HEK293 (cell line): ENCODE results near the gene TRPM2.

Source experiments
- CTCF ChIA-PET: fragments of 350-600 bp; formaldehyde crosslinking; extraction: SDS; loops from one replicate; lab custom pipeline; 2021; ENCODE audit warnings: antibody characterized with exemption; lab: Yijun Ruan, JAX
- POLR2A ChIA-PET: fragments of 300-600 bp; formaldehyde crosslinking; extraction: SDS; loops from one replicate; lab custom pipeline; 2020; ENCODE audit warnings: antibody characterized with exemption, inconsistent platforms; lab: Yijun Ruan, JAX
- H3K27ac ChIP-seq: fragments of 200-500 bp; sonication (Bioruptor generic); 2 replicates; pipeline ENCODE4 v1.5.1; 2014; ENCODE audit warnings: low read depth, low read length, control low read depth, inconsistent platforms; ENCODE audit errors: extremely low read depth
- H3K36me3 ChIP-seq, 2 experiments: fragments of 200-500 bp in 1 of 2; sonication (Bioruptor generic) in 1 of 2; 1 replicate in 1 of 2; 2 replicates in 1 of 2; pipeline ENCODE4 v1.5.1; 2014 to 2017; ENCODE audit warnings: inconsistent platforms in 2 of 2, low read length in 2 of 2; ENCODE audit not compliant: control insufficient read depth in 2 of 2, insufficient read depth in 1 of 2
- H3K4me1 ChIP-seq: fragments of 200-500 bp; sonication (Bioruptor generic); 2 replicates; pipeline ENCODE4 v1.5.1; 2014; ENCODE audit warnings: mild to moderate bottlenecking, low read length, inconsistent platforms; ENCODE audit not compliant: control insufficient read depth, insufficient read depth
- H3K4me3 ChIP-seq: 2 replicates; pipeline ENCODE4 v1.5.1; 2011; ENCODE audit warnings: low read depth, mild to moderate bottlenecking, control low read depth, low read length, moderate library complexity
- H3K9me3 ChIP-seq: fragments of 200-500 bp; sonication (Bioruptor generic); 2 replicates; pipeline ENCODE4 v1.5.1; 2014; ENCODE audit warnings: low read depth, low read length, inconsistent platforms; ENCODE audit not compliant: control insufficient read depth, insufficient read depth
- EGR2 ChIP-seq: fragments of 450-650 bp; formaldehyde crosslinking; IDR thresholded peaks from 2 replicates; pipeline ENCODE4 v1.5.1; 2016; ENCODE audit warnings: low read depth, missing biosample characterization, missing genetic modification characterization
- KLF1 ChIP-seq: fragments of 450-650 bp; formaldehyde crosslinking; IDR thresholded peaks from 2 replicates; pipeline ENCODE4 v1.5.1; 2016; ENCODE audit warnings: missing biosample characterization, missing genetic modification characterization
- KLF10 ChIP-seq: fragments of 450-650 bp; IDR thresholded peaks from 2 replicates; pipeline ENCODE4 v1.5.1; 2018; ENCODE audit warnings: missing biosample characterization, mild to moderate bottlenecking, missing genetic modification characterization
- ZBTB21 ChIP-seq: fragments of 450-650 bp; formaldehyde crosslinking; IDR thresholded peaks from 2 replicates; pipeline ENCODE4 v1.5.1; 2017; ENCODE audit warnings: missing biosample characterization, missing genetic modification characterization
- ZNF335 ChIP-seq: fragments of 450-650 bp; formaldehyde crosslinking; conservative IDR thresholded peaks from 2 replicates; pipeline ENCODE4 v1.5.1; 2016; ENCODE audit warnings: missing biosample characterization, missing genetic modification characterization
- ZNF341 ChIP-seq: fragments of 450-650 bp; formaldehyde crosslinking; IDR thresholded peaks from 2 replicates; pipeline ENCODE4; 2016; ENCODE audit warnings: low read depth, missing biosample characterization, missing genetic modification characterization
- ZNF37A ChIP-seq: fragments of 450-650 bp; IDR thresholded peaks from 2 replicates; pipeline ENCODE4 v1.5.1; 2018; ENCODE audit warnings: missing biosample characterization, missing genetic modification characterization
- ZNF423 ChIP-seq: fragments of 450-650 bp; formaldehyde crosslinking; IDR thresholded peaks from 2 replicates; pipeline ENCODE4 v1.5.1; 2016; ENCODE audit warnings: missing biosample characterization, missing genetic modification characterization
- ZNF560 ChIP-seq: fragments of 450-650 bp; formaldehyde crosslinking; IDR thresholded peaks from 2 replicates; pipeline ENCODE4 v1.5.1; 2017; ENCODE audit warnings: missing biosample characterization, missing genetic modification characterization, borderline replicate concordance
- ZNF843 ChIP-seq: fragments of 450-650 bp; formaldehyde crosslinking; IDR thresholded peaks from 2 replicates; pipeline ENCODE4 v1.5.1; 2016; ENCODE audit warnings: missing biosample characterization, missing genetic modification characterization
- TF ChIP-seq, protein P1 (sequence below): fragments of 450-650 bp; formaldehyde crosslinking; IDR thresholded peaks from 2 replicates; pipeline ENCODE4 v1.5.1; 2016; ENCODE audit warnings: missing biosample characterization, missing genetic modification characterization, low read depth
- TF ChIP-seq, protein P2 (sequence below): fragments of 450-650 bp; formaldehyde crosslinking; IDR thresholded peaks from 2 replicates; pipeline ENCODE4 v1.5.1; 2017; ENCODE audit warnings: missing biosample characterization, missing genetic modification characterization
- TF ChIP-seq, protein P3 (sequence below): fragments of 450-650 bp; formaldehyde crosslinking; optimal IDR thresholded peaks from 2 replicates; pipeline ENCODE3; 2016; ENCODE audit warnings: missing biosample characterization, mild to moderate bottlenecking, missing genetic modification characterization
- TF ChIP-seq, protein P4 (sequence below): fragments of 450-650 bp; formaldehyde crosslinking; IDR thresholded peaks from 2 replicates; pipeline ENCODE4 v1.5.1; 2017; ENCODE audit warnings: missing biosample characterization, missing genetic modification characterization
- TF ChIP-seq, protein P5 (sequence below): fragments of 450-650 bp; formaldehyde crosslinking; IDR thresholded peaks from 2 replicates; pipeline ENCODE4 v1.5.1; 2016; ENCODE audit warnings: missing biosample characterization, missing genetic modification characterization
- TF ChIP-seq, protein P6 (sequence below): fragments of 450-650 bp; formaldehyde crosslinking; IDR thresholded peaks from 2 replicates; pipeline ENCODE4 v1.5.1; 2017; ENCODE audit warnings: missing biosample characterization, missing genetic modification characterization

The TRPM2 gene

DNA sequence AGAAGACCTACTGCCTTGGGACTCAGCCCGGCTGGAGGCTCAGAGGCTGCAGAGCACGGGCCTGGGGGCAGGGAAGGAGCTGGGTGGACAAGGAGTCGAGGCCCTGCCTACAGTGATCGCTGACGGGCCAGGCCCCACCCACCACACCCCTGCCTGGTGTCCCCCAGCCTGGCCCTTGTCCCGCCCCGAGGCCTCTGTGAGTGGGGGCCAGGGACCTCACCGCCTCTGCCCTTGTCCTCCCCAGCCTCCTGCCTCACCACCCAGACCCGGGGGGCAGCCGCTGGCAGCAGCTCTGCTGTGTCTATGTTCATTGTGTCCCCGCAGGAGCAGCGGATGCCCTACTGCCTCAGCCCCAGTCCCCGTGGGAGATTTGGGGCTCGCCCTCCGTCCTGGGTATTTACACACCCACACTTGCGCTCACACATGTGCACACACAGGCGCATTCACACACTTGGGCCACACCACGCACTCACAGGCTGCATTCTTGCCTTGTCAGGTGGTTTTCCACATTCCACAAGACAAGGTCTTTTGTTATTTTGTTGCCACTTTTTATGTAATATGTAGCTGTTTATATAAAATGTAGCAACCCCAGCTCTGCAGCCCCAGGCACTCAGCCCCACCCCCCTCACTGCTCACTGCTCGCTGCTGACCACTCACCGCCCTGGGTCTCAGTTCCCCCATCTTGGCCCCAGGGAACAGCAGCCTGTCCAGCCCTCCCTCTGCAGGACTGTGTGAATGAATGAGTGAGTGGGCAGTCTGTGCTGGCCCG, 46.3 kb upstream of the TRPM2 start (continued):
- TF ChIP-seq KLF10 (no peak), ZNF423 (tag by site-specific recombination) (no peak), KLF1 (peak; percentile 84), ZNF843 (tag by site-specific recombination) (no peak), ZNF560 (tag by site-specific recombination) (no peak), ZNF341 (tag by site-specific recombination) (no peak), EGR2 (tag by site-specific recombination) (peak; percentile 66)
- TF ChIP-seq, protein P1, sequence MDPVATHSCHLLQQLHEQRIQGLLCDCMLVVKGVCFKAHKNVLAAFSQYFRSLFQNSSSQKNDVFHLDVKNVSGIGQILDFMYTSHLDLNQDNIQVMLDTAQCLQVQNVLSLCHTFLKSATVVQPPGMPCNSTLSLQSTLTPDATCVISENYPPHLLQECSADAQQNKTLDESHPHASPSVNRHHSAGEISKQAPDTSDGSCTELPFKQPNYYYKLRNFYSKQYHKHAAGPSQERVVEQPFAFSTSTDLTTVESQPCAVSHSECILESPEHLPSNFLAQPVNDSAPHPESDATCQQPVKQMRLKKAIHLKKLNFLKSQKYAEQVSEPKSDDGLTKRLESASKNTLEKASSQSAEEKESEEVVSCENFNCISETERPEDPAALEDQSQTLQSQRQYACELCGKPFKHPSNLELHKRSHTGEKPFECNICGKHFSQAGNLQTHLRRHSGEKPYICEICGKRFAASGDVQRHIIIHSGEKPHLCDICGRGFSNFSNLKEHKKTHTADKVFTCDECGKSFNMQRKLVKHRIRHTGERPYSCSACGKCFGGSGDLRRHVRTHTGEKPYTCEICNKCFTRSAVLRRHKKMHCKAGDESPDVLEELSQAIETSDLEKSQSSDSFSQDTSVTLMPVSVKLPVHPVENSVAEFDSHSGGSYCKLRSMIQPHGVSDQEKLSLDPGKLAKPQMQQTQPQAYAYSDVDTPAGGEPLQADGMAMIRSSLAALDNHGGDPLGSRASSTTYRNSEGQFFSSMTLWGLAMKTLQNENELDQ (tag by site-specific recombination) = no peak
- TF ChIP-seq, protein P2, sequence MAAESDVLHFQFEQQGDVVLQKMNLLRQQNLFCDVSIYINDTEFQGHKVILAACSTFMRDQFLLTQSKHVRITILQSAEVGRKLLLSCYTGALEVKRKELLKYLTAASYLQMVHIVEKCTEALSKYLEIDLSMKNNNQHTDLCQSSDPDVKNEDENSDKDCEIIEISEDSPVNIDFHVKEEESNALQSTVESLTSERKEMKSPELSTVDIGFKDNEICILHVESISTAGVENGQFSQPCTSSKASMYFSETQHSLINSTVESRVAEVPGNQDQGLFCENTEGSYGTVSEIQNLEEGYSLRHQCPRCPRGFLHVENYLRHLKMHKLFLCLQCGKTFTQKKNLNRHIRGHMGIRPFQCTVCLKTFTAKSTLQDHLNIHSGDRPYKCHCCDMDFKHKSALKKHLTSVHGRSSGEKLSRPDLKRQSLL = no peak

DNA sequence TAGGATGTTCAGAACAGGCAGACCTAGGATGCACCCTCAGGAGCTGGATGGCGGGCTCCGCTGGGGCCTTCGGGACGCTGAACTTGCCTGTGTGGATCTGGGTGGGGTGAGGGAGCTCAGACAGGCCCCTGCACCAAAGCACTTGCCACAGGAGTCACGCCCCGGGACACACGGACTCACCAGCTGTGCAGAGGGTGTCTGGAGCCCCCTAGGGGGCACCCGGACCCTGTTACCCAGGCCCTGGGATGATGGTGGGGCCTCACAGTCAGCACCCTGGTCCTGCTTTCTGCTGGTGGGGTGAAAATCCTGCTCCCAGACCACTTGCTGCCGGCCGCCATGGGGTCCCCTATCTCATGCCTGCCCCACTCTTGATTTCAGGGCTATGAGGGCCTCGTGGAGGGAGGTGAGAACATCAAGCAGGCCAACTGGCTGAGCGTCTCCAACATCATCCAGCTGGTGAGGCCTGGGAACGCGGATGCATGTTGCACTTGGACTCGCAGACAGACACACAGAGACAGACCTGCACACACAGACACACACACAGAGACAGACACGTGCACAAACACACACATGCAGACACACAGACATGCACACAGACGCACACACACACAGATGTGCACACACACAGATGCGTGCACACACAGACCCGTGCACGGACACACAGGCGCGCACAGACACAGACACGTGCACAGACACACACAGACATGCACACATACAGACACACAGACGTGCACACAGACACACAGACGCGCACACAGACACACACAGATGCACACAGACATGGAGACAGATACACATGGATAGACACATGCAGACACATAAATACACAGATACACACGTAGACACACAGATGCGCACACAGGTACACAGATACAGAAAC, 42.6 kb upstream of the TRPM2 start:
- Histone ChIP-seq H3K4me3 (no peak overlapping the region), H3K4me1 (no peaks in the 10 kb centered on the region), H3K27ac (no peak overlapping the region), H3K36me3 (peaks cover 5 to 87% of the 10 kb centered on the region in 2 experiments; a peak in 2 of 3 replicates), H3K9me3 (no peaks in the 10 kb centered on the region)
- TF ChIP-seq ZBTB21 (tag by site-specific recombination) (no peak), ZNF335 (tag by site-specific recombination) (no peak), ZNF37A (tag by site-specific recombination) (no peak)
- TF ChIP-seq, protein P3, sequence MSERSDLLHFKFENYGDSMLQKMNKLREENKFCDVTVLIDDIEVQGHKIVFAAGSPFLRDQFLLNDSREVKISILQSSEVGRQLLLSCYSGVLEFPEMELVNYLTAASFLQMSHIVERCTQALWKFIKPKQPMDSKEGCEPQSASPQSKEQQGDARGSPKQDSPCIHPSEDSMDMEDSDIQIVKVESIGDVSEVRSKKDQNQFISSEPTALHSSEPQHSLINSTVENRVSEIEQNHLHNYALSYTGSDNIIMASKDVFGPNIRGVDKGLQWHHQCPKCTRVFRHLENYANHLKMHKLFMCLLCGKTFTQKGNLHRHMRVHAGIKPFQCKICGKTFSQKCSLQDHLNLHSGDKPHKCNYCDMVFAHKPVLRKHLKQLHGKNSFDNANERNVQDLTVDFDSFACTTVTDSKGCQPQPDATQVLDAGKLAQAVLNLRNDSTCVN = peak; percentile 16
- TF ChIP-seq, protein P4, sequence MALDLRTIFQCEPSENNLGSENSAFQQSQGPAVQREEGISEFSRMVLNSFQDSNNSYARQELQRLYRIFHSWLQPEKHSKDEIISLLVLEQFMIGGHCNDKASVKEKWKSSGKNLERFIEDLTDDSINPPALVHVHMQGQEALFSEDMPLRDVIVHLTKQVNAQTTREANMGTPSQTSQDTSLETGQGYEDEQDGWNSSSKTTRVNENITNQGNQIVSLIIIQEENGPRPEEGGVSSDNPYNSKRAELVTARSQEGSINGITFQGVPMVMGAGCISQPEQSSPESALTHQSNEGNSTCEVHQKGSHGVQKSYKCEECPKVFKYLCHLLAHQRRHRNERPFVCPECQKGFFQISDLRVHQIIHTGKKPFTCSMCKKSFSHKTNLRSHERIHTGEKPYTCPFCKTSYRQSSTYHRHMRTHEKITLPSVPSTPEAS = peak; percentile 80
- TF ChIP-seq, protein P5, sequence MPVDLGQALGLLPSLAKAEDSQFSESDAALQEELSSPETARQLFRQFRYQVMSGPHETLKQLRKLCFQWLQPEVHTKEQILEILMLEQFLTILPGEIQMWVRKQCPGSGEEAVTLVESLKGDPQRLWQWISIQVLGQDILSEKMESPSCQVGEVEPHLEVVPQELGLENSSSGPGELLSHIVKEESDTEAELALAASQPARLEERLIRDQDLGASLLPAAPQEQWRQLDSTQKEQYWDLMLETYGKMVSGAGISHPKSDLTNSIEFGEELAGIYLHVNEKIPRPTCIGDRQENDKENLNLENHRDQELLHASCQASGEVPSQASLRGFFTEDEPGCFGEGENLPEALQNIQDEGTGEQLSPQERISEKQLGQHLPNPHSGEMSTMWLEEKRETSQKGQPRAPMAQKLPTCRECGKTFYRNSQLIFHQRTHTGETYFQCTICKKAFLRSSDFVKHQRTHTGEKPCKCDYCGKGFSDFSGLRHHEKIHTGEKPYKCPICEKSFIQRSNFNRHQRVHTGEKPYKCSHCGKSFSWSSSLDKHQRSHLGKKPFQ (tag by site-specific recombination) = no peak
- TF ChIP-seq, protein P6, sequence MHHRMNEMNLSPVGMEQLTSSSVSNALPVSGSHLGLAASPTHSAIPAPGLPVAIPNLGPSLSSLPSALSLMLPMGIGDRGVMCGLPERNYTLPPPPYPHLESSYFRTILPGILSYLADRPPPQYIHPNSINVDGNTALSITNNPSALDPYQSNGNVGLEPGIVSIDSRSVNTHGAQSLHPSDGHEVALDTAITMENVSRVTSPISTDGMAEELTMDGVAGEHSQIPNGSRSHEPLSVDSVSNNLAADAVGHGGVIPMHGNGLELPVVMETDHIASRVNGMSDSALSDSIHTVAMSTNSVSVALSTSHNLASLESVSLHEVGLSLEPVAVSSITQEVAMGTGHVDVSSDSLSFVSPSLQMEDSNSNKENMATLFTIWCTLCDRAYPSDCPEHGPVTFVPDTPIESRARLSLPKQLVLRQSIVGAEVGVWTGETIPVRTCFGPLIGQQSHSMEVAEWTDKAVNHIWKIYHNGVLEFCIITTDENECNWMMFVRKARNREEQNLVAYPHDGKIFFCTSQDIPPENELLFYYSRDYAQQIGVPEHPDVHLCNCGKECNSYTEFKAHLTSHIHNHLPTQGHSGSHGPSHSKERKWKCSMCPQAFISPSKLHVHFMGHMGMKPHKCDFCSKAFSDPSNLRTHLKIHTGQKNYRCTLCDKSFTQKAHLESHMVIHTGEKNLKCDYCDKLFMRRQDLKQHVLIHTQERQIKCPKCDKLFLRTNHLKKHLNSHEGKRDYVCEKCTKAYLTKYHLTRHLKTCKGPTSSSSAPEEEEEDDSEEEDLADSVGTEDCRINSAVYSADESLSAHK (tag by site-specific recombination) = no peak
- CTCF ChIA-PET = interaction anchor here (0.5 kb wide), 1 partner anchor 43 kb away, joined by 3 read pairs; no protein-coding TSS in a partner anchor
- POLR2A ChIA-PET = no interaction called here
